ENCODE results near the gene NAA80. TPM values are rescaled to one million over a fixed set of nuclear protein-coding genes. Genes with fewer than 3 reads are reported as not detected.
A peak's percentile ranks its signal among the peaks of the same experiment; 100 is the strongest.

Gene NAA80
- total and polyA plus RNA-seq, 2 of the 13 experiments (the other 11 are each of a cell fraction or from before 2014, with no cell fraction given): 3.4 to 8.7 TPM

- no peak for TF ChIP-seq AGO1 (IDR thresholded peaks at IDR 0.05; ENCODE audit: low read depth, low read length, poor library complexity, severe bottlenecking)
- TF ChIP-seq HMG20B (CRISPR knock-in tag; conservative IDR thresholded peaks at IDR 0.05): no peak
- no peak for TF ChIP-seq NRL (CRISPR knock-in tag; IDR thresholded peaks at IDR 0.05; ENCODE audit: borderline replicate concordance)
- no peak for TF ChIP-seq MTF2 (CRISPR knock-in tag; IDR thresholded peaks at IDR 0.05; ENCODE audit: borderline replicate concordance)
- no peak for TF ChIP-seq CREM (IDR thresholded peaks at IDR 0.05)
- no peak for TF ChIP-seq CREM (CRISPR knock-in tag; IDR thresholded peaks at IDR 0.05)
- peak; percentile 18; the same call in 1 of the 2 replicates for TF ChIP-seq CHCHD3 (CRISPR knock-in tag; IDR thresholded peaks at IDR 0.05)
- no peak for TF ChIP-seq FIP1L1 (IDR thresholded peaks at IDR 0.05; ENCODE audit: borderline replicate concordance, insufficient read depth, low read depth, low read length)
- no peak for TF ChIP-seq RBAK (CRISPR knock-in tag; IDR thresholded peaks at IDR 0.05)
- no peak for TF ChIP-seq RORA (CRISPR knock-in tag; IDR thresholded peaks at IDR 0.05)
- no peak for TF ChIP-seq TBL1XR1 (IDR thresholded peaks at IDR 0.05; ENCODE audit: borderline replicate concordance, low read length, partially characterized antibody)
- no peak for TF ChIP-seq PITX1 (CRISPR knock-in tag; IDR thresholded peaks at IDR 0.05)
- TF ChIP-seq RFX3 (CRISPR knock-in tag; IDR thresholded peaks at IDR 0.05): no peak
- no peak for TF ChIP-seq ZNF468 (CRISPR knock-in tag; IDR thresholded peaks at IDR 0.05)
- peak; percentile 76; the same call in 1 of the 2 replicates for TF ChIP-seq ERF (CRISPR knock-in tag; IDR thresholded peaks at IDR 0.05)
- TF ChIP-seq STAT5B (CRISPR knock-in tag; IDR thresholded peaks at IDR 0.05): 0 out of 2 replicates have a peak, but pooled peaks have one; percentile 54
- no peak for TF ChIP-seq PAX8 (CRISPR knock-in tag; IDR thresholded peaks at IDR 0.05; ENCODE audit: borderline replicate concordance)
- no peak for TF ChIP-seq SRSF4 (IDR thresholded peaks at IDR 0.05; ENCODE audit: low read depth, low read length, poor library complexity, severe bottlenecking)
- no peak for TF ChIP-seq E2F1 (CRISPR knock-in tag; IDR thresholded peaks at IDR 0.05)
- no peak for TF ChIP-seq HMGA1 (CRISPR knock-in tag; conservative IDR thresholded peaks at IDR 0.05)
- TF ChIP-seq CAMTA2 (CRISPR knock-in tag; IDR thresholded peaks at IDR 0.05; ENCODE audit: borderline replicate concordance): no peak
- TF ChIP-seq ZNF296 (CRISPR knock-in tag; conservative IDR thresholded peaks at IDR 0.05): no peak
- peak; percentile 67; the same call in 1 of the 2 replicates for TF ChIP-seq ZFP91 (CRISPR knock-in tag; IDR thresholded peaks at IDR 0.05; ENCODE audit: borderline replicate concordance)
- peak; percentile 91 for TF ChIP-seq PATZ1 (CRISPR knock-in tag; IDR thresholded peaks at IDR 0.05)
- TF ChIP-seq ZNF784 (CRISPR knock-in tag; IDR thresholded peaks at IDR 0.05; ENCODE audit: borderline replicate concordance): no peak
Observed at GRCh38 chr3:50272911-50273688, 26.1 kb downstream of the NAA80 start (continued).
